GM11168 (cell line): Measurements from ENCODE around the gene HCRT.
"Not testable (repeated sequence)": the region's sequence is repeated elsewhere in the genome, so short reads cannot be mapped to it uniquely, and the experiment has no call there.

Source experiments
- in situ Hi-C: fragments of 300-500 bp; cut with MboI; formaldehyde crosslinking; loops from one replicate; pipeline ENCODE4 v1.12.0; 2022; ENCODE audit warnings: low sequenced_read_pairs; ENCODE audit not compliant: unreplicated experiment

Gene HCRT

GRCh38 chr17:42146911-42147607 lies 38.2 kb downstream of the HCRT start:
- in situ Hi-C loops = no loop called here

GRCh38 chr17:42143138-42143537 lies 42.1 kb downstream of the HCRT start:
- in situ Hi-C loops = not testable (repeated sequence)

- in situ Hi-C loops = no loop called here
These were observed 42.8 kb downstream of the HCRT start for GRCh38 chr17:42142371-42142896.

- in situ Hi-C loops = no loop called here
These were observed 43.9 kb downstream of the HCRT start for GRCh38 chr17:42141382-42141781.

GRCh38 chr17:42140690-42141089 lies 44.6 kb downstream of the HCRT start:
- in situ Hi-C loops = not testable (repeated sequence)

- in situ Hi-C loops = no loop called here
These were observed 46.3 kb downstream of the HCRT start for GRCh38 chr17:42138749-42139492.

GRCh38 chr17:42136654-42137051 lies 48.6 kb downstream of the HCRT start:
- in situ Hi-C loops = no loop called here

GRCh38 chr17:42135664-42136653 lies 49.3 kb downstream of the HCRT start:
- in situ Hi-C loops = no loop called here

- in situ Hi-C loops = no loop called here
These were observed 50.1 kb downstream of the HCRT start for GRCh38 chr17:42135151-42135550.
